ENCODE data around the gene SS18. TPM values are rescaled to one million over a fixed set of nuclear protein-coding genes. Genes with fewer than 3 reads are reported as not detected.

Gene SS18
- total RNA-seq, 4 donors from 2014 or later = 74.1 to 166 (median 84.3) TPM

- intact Hi-C loops (cut with DNase I) = no loop called here
- 57% methylated on average over 2 of the region's 2 CpGs for WGBS
- no peaks in the 10 kb centered on the region for H3K36me3 ChIP-seq
- H3K27ac ChIP-seq (replicated peaks in 1 of 4) = no peak overlapping the region
- H3K4me3 ChIP-seq = no peak overlapping the region
- no peak for TF ChIP-seq EP300 (IDR thresholded peaks at IDR 0.05)
- no peak for TF ChIP-seq POLR2A (IDR thresholded peaks at IDR 0.05; ENCODE audit: low read depth)
- no peak for TF ChIP-seq POLR2AphosphoS5 (IDR thresholded peaks at IDR 0.05)
- TF ChIP-seq, protein P1, sequence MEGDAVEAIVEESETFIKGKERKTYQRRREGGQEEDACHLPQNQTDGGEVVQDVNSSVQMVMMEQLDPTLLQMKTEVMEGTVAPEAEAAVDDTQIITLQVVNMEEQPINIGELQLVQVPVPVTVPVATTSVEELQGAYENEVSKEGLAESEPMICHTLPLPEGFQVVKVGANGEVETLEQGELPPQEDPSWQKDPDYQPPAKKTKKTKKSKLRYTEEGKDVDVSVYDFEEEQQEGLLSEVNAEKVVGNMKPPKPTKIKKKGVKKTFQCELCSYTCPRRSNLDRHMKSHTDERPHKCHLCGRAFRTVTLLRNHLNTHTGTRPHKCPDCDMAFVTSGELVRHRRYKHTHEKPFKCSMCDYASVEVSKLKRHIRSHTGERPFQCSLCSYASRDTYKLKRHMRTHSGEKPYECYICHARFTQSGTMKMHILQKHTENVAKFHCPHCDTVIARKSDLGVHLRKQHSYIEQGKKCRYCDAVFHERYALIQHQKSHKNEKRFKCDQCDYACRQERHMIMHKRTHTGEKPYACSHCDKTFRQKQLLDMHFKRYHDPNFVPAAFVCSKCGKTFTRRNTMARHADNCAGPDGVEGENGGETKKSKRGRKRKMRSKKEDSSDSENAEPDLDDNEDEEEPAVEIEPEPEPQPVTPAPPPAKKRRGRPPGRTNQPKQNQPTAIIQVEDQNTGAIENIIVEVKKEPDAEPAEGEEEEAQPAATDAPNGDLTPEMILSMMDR (IDR thresholded peaks at IDR 0.05) = no peak
- H3K9me3 ChIP-seq = no peaks in the 10 kb centered on the region
- DNase-seq (ENCODE audit: extremely low spot score) = no peak
- no peaks in the 10 kb centered on the region for H3K4me1 ChIP-seq
- H3K27me3 ChIP-seq = no peaks in the 10 kb centered on the region
Measured at GRCh38 chr18:25979369-25980040, 110.9 kb downstream of the SS18 start.

GRCh38 chr18:25976554-25976953 is 113.9 kb downstream of the SS18 start:
- H3K36me3 ChIP-seq = no peaks in the 10 kb centered on the region
- no peak overlapping the region for H3K27ac ChIP-seq (replicated peaks in 1 of 4)
- H3K27me3 ChIP-seq = no peaks in the 10 kb centered on the region
- WGBS = 66% methylated on average over 2 of the region's 2 CpGs
- TF ChIP-seq EP300 (IDR thresholded peaks at IDR 0.05) (no peak), POLR2A (IDR thresholded peaks at IDR 0.05; ENCODE audit: low read depth) (no peak), POLR2AphosphoS5 (IDR thresholded peaks at IDR 0.05) (no peak)
- TF ChIP-seq, protein P1 (IDR thresholded peaks at IDR 0.05) = no peak
- DNase-seq (ENCODE audit: extremely low spot score) = no peak
- H3K4me1 ChIP-seq = no peaks in the 10 kb centered on the region
- no peak overlapping the region for H3K4me3 ChIP-seq
- intact Hi-C loops (cut with DNase I) = no loop called here
- no peaks in the 10 kb centered on the region for H3K9me3 ChIP-seq

GRCh38 chr18:25974630-25975077 is 115.8 kb downstream of the SS18 start:
- Histone ChIP-seq H3K4me1 (no peaks in the 10 kb centered on the region), H3K4me3 (no peak overlapping the region), H3K27me3 (no peaks in the 10 kb centered on the region), H3K27ac (replicated peaks in 1 of 4) (no peak overlapping the region), H3K36me3 (no peaks in the 10 kb centered on the region), H3K9me3 (no peaks in the 10 kb centered on the region)
- TF ChIP-seq POLR2A (IDR thresholded peaks at IDR 0.05; ENCODE audit: low read depth) (no peak), POLR2AphosphoS5 (IDR thresholded peaks at IDR 0.05) (no peak), EP300 (IDR thresholded peaks at IDR 0.05) (no peak)
- TF ChIP-seq, protein P1 (IDR thresholded peaks at IDR 0.05) = no peak
- intact Hi-C loops (cut with DNase I) = no loop called here
- WGBS = 73% methylated on average over 1 of the region's 1 CpG
- DNase-seq (ENCODE audit: extremely low spot score) = no peak

Other genes starting within 250 kb of the SS18 start
- gene PSMA8, start 43.3 kb upstream of the SS18 start, total RNA-seq = not detected
- gene TAF4B, start 135.8 kb upstream of the SS18 start, total RNA-seq = 10 to 100 TPM in 1 of 4 donors, 1 to 10 TPM in 3; 5.2 to 14.1 (median 8.1) TPM

Data from esophagus muscularis mucosa (tissue), 4 donors.